Aorta (tissue), 5 donors: ENCODE results near the gene TPCN1. TPM values are rescaled to one million over a fixed set of nuclear protein-coding genes. Genes with fewer than 3 reads are reported as not detected.

Experiments
- ATAC-seq: fragments of 200-7000 bp; cut with Tn5 transposase; one replicate; pipeline ENCODE4 v1.9.1; 2022; ENCODE audit warnings: moderate library complexity; ENCODE audit not compliant: low FRiP score
- DNase-seq, 2 donors: peaks; one replicate each; pipeline ENCODE4 v3.0.0-alpha.2; 2020
- H3K27ac ChIP-seq, 2 donors: one replicate each; pipeline ENCODE4 v1.5.1; 2013; ENCODE audit warnings: low read length in 2 of 2, mild to moderate bottlenecking in 2 of 2, moderate library complexity in 2 of 2, control low read depth in 1 of 2, inconsistent platforms in 1 of 2, low read depth in 1 of 2
- H3K27me3 ChIP-seq, 2 donors: one replicate each; pipeline ENCODE4 v1.6.1; 2013; ENCODE audit warnings: control low read depth in 1 of 2, low read length in 1 of 2, mild to moderate bottlenecking in 1 of 2, moderate library complexity in 1 of 2; ENCODE audit not compliant: insufficient read depth in 2 of 2, control insufficient read depth in 1 of 2
- H3K36me3 ChIP-seq, 2 donors: one replicate each; pipeline ENCODE4 v1.6.1; 2013; ENCODE audit warnings: control low read depth in 1 of 2, low read length in 1 of 2, mild to moderate bottlenecking in 1 of 2; ENCODE audit not compliant: insufficient read depth in 2 of 2, control insufficient read depth in 1 of 2
- H3K4me1 ChIP-seq, 2 donors: one replicate each; pipeline ENCODE4 v1.6.1; 2013; ENCODE audit warnings: low read length in 2 of 2, control low read depth in 1 of 2, mild to moderate bottlenecking in 1 of 2, moderate library complexity in 1 of 2; ENCODE audit not compliant: insufficient read depth in 2 of 2, control insufficient read depth in 1 of 2
- H3K4me3 ChIP-seq, 2 donors: one replicate each; pipeline ENCODE4 v1.5.1; 2013; ENCODE audit warnings: low read length in 2 of 2, control low read depth in 1 of 2, mild to moderate bottlenecking in 1 of 2
- H3K9me3 ChIP-seq: one replicate; pipeline ENCODE4 v1.6.1; 2013; ENCODE audit warnings: mild to moderate bottlenecking, low read length; ENCODE audit not compliant: control insufficient read depth
- WGBS, 2 donors: extraction: QIAGEN DNeasy Blood & Tissue Kit; methylation state at CpG; one replicate each; pipeline ENCODE4 v1.1.7; 2013; 5-methylcytosine and 5-hydroxymethylcytosine counted together
- intact Hi-C, 2 donors: fragments of 100-400 bp; cut with DNase I; formaldehyde crosslinking; loops; one replicate each; pipeline versions ENCODE4 v1.14.2 to v1.15.0; 2022
- microRNA-seq, 2 donors: library from miRNA; unstranded; fragments of <30 nt; microRNA quantifications; one replicate each; pipeline ENCODE4 v1.2.0, GENCODE V29; 2020
- polyA plus RNA-seq, 2 donors: library from polyadenylated mRNA; stranded (reverse); fragments of 200-250 nt; gene quantifications; one replicate each; pipeline ENCODE4 v1.2.3, GENCODE V29; 2013
- total RNA-seq, 2 donors: library from RNA; stranded (reverse); fragmentation: NEBNext Ultra II Directional; extraction: Animal tissue kit (Norgen Biotek cat#: 25700); gene quantifications; one replicate each; pipeline ENCODE4 v1.2.1, GENCODE V29; 2021
- donor health status: healthy with polysubstance abuse.
- donor health status: Bipolar disorder and iron deficiency.
- donor health status: DM: no; HTN: no; CAD: no.
- donor health status: DM: no; HTN: no; CAD: no.
- donor health status: DM: yes; HTN: yes; CAD: no.

The TPCN1 gene
- total and polyA plus RNA-seq, 4 donors: 21.4 to 128 (median 87.2) TPM

- Histone ChIP-seq H3K4me3 (no peak overlapping the region), H3K4me1 (no peaks in the 10 kb centered on the region), H3K27ac (no peak overlapping the region), H3K9me3 (no peaks in the 10 kb centered on the region), H3K36me3 (no peaks in the 10 kb centered on the region), H3K27me3 (no peaks in the 10 kb centered on the region)
- intact Hi-C loops: no loop called here
- DNase-seq (no peak), ATAC-seq (no peak)
- 82 to 86% methylated on average over 2 of the region's 2 CpGs for WGBS, 2 donors
These were observed 126.6 kb downstream of the TPCN1 start for GRCh38 chr12:113347892-113348291.

Small RNAs within 50 kb of the gene (microRNA-seq; reads per million reads assigned to microRNA genes)
- gene MIR6762: 0 to 0.60 reads per million in 2 donors

Other genes starting within 250 kb of the TPCN1 start
- gene OAS2, start 242.9 kb upstream of the TPCN1 start, total RNA-seq: 10 to 100 TPM; 12.6 to 18.6 TPM
- 1 to 10 TPM; 4.8 to 8.1 TPM for gene OAS2, start 242.9 kb upstream of the TPCN1 start, polyA plus RNA-seq
- gene DTX1, start 164.7 kb upstream of the TPCN1 start, total RNA-seq: 1 to 10 TPM; 4.2 to 4.8 TPM
- under 1 TPM; 0.15 to 0.38 TPM for gene DTX1, start 164.7 kb upstream of the TPCN1 start, polyA plus RNA-seq
- not detected for gene RASAL1, start 85.7 kb upstream of the TPCN1 start, total RNA-seq
- gene RASAL1, start 85.7 kb upstream of the TPCN1 start, polyA plus RNA-seq: not detected
- gene CFAP73, start 71.7 kb upstream of the TPCN1 start, total RNA-seq: not detected
- under 1 TPM in 1 of 2 donors, not detected in 1; 0.10 TPM for gene CFAP73, start 71.7 kb upstream of the TPCN1 start, polyA plus RNA-seq
- gene DDX54, start 36.0 kb upstream of the TPCN1 start, total RNA-seq: 10 to 100 TPM; 47.2 to 48.6 TPM
- gene DDX54, start 36.0 kb upstream of the TPCN1 start, polyA plus RNA-seq: 10 to 100 TPM; 12.6 to 70.8 TPM
- 10 to 100 TPM in 1 of 2 donors, 1 to 10 TPM in 1; 6.1 to 10.0 TPM for gene RITA1, start 35.7 kb upstream of the TPCN1 start, total RNA-seq
- 10 to 100 TPM; 10.8 to 11.5 TPM for gene RITA1, start 35.7 kb upstream of the TPCN1 start, polyA plus RNA-seq
- gene SLC8B1, start 113.6 kb downstream of the TPCN1 start, total RNA-seq: 10 to 100 TPM; 32.8 to 48.6 TPM
- 10 to 100 TPM in 1 of 2 donors, 1 to 10 TPM in 1; 8.1 to 46.6 TPM for gene SLC8B1, start 113.6 kb downstream of the TPCN1 start, polyA plus RNA-seq
- gene PLBD2, start 137.1 kb downstream of the TPCN1 start, total RNA-seq: 10 to 100 TPM; 60.6 to 76.1 TPM
- 10 to 100 TPM; 11.6 to 31.7 TPM for gene PLBD2, start 137.1 kb downstream of the TPCN1 start, polyA plus RNA-seq
- gene SDS, start 182.4 kb downstream of the TPCN1 start, total RNA-seq: 1 to 10 TPM; 1.8 to 4.4 TPM
- 1 to 10 TPM; 1.0 to 9.9 TPM for gene SDS, start 182.4 kb downstream of the TPCN1 start, polyA plus RNA-seq
- 1 to 10 TPM; 3.8 to 4.5 TPM for gene SDSL, start 200.9 kb downstream of the TPCN1 start, total RNA-seq
- 10 to 100 TPM in 1 of 2 donors, 1 to 10 TPM in 1; 9.1 to 13.4 TPM for gene SDSL, start 200.9 kb downstream of the TPCN1 start, polyA plus RNA-seq